GM19467 (cell line): ENCODE measurements around the gene GAD2.

Experiments
- ATAC-seq: cut with Tn5 transposase; IDR thresholded peaks from one replicate; pipeline ENCODE4 v1.9.1; 2021; ENCODE audit warnings: mild to moderate bottlenecking, moderate library complexity; ENCODE audit not compliant: unreplicated experiment

The GAD2 gene

DNA sequence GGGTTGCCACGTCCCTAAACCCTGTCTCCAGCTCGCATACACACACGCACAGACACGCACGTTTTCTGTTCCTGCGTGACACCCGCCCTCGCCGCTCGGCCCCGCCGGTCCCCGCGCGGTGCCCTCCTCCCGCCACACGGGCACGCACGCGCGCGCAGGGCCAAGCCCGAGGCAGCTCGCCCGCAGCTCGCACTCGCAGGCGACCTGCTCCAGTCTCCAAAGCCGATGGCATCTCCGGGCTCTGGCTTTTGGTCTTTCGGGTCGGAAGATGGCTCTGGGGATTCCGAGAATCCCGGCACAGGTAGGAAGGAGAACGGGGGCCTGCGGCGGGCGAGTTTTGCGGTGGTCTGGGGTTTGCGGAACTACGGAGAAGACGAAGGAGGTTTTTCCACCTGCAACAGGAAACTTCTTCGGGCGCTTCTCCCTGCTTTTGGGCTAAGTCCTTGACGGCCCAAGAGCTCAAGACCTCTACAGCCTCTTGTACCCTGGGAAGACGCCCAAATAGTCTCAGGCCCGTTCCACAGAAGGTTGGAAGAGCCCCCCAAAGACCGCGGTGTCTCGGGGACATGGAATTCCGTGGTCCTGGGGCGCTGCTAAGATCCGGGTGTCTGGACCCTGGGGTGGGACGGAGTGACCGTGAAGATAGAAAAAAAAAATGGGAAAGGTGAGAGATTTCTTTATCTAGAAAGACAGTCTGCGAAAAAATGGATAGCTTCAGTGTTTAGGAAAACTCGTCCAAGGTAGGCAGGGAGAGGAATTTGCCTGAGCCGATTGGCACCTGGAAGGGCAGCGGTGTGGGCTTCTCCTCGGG lies at the start of gene GAD2:
Gene GAD2, plus strand, starts transcription at position 190 of the 811 bp plus-strand sequence. Its CDS starts 36 bp downstream, at position 226.
- no peak for ATAC-seq

DNA sequence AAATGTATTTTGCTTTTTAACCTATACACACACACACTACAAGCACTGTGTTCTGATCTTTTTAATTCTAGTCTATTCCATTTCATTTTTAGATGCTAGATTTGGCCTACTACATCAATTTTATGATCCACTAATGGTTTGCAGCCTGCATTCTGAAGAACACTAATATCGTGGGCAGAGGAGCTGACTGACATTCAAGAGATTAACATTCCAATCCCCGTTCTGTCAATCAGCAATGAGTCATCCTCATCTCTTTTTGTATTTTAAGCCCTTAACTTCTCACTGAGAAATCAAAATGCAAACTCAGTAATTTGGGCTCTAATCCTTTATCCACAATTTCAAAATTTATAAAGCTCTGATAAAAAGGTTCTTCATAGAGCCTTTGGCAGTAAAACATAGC lies 47.1 kb upstream of the GAD2 start:
- ATAC-seq: no peak

DNA sequence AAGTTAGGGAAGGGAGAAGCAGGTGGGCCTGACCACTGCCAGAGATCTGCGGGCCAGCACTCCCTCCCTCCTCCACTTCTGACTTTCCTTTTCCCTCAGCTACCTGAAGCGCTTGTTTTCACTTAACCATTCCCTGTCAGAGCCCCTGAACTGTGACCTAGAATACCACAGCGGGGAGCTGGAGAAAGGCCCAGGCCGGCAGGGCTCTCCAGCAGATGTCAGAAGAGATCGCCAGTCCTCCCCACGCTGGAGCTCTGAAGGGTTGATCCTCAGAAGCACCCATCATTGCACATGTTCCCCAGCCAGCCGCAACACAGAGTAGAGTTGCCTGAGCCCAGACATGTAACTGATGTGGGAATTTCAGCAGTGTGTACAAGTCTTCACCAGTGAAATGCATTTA lies 44.4 kb upstream of the GAD2 start:
- ATAC-seq: no peak

DNA sequence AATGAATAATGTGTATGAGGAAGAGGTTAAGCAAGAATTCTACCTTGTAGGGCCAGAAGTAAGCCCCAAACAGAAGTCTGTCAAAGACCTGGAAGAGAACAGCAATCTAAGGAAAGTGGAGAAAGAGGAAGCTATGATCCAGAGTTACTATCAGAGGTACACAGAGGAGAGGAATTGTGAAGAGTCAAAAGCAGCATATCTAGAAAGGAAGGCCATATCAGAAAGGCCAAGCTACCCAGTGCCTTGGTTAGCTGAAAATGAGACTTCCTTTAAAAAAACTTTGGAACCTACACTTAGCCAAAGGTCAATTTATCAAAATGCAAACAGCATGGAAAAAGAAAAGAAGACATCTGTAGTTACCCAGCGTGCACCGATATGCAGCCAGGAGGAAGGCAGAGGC lies 42.7 kb upstream of the GAD2 start:
- ATAC-seq: no peak

DNA sequence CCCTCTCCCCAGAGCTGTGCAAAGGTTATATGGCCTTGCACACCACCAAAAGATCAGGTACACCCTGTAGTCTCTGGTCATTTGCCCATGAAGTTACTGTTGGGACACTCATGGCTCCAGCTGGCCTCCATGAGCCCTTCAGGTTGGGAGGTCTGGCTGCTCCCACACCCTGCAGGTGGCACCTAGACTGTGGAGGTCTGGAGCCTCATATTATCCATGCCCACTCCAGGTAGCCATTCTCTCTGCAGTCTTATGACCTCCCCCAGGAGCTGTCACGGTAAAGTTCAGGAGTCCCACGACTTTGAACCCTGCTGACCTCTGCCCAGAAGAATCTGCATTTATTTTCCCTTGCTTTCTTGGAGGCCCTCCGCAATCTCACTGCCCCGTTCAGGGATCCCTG lies 39.2 kb upstream of the GAD2 start:
- no peak for ATAC-seq

DNA sequence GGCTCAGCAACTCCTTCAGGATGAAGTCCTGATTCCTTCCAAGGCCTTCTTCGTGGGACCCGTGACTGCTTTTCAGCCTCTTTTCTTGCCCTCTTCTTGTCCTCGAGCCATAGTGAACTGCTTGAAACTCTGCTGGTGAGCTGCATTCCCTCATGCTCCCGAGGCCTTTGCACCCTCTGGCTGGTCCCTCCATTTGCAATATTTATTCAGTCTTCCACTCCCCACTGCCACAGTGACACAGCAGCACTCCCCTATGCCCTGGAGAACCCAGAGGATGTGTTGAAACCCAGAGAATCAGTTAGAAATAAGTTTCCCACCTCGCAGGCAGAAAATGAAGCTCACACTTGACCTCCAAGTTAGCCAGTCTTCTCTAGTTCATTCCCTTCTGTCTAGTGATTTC lies 22.3 kb upstream of the GAD2 start:
- ATAC-seq: no peak

DNA sequence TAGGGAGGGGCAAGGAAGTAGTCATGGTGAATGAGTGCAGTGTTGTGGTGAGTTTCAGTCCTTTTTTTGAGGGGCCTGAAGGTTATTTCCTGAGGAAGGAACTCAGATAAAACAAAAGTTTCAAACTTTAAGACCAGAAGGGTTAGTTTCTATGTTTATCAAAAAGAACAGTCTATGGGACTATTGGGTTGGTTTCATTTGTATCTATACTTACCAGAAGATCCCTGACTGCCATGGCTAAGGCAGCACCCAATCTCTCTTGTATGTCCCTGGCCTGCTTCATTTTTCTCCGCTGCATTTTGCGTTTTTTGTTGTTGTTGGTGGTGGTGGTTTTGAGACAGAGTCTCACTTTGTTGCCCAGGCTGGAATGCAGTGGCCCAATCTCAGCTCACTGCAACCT lies 19.3 kb upstream of the GAD2 start:
- ATAC-seq: no peak

DNA sequence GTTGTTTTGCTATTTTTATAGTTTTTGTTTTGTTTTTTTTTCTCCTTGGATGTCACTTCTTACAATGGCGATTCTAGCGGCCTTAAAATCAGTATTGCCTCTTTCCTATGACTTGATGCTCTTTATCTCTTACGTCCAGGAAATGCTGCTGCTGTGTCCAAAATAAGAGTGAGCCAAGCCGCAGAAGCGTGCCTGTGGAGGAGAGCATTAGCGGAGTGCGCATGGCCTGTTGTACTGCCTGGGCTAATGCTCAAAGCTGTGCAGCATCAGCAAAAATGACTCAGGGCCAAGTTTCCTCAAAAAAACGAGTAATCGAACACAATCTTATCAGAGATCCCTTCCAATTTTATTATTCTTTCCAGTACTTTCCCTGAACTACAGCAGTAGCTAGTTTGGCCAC lies 18.5 kb upstream of the GAD2 start:
- no peak for ATAC-seq

DNA sequence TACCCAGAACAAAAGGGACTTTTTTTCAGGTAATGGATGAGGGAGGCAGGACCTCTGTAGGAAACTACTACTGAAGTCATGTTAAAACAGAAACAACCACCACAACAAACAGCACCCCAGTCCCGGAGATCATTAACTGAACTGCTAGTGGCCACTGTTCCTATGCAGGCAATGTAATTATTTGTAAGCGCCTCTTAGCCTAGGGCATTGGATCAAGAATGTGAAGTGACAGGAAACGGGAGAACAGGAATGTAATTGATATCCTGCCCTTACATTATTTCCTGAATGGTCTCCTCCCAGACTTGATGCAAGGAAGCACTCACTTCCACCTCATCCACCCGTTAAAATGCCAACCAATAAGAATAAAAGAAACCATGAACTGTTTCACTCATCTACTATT lies 16.7 kb upstream of the GAD2 start:
- no peak for ATAC-seq

DNA sequence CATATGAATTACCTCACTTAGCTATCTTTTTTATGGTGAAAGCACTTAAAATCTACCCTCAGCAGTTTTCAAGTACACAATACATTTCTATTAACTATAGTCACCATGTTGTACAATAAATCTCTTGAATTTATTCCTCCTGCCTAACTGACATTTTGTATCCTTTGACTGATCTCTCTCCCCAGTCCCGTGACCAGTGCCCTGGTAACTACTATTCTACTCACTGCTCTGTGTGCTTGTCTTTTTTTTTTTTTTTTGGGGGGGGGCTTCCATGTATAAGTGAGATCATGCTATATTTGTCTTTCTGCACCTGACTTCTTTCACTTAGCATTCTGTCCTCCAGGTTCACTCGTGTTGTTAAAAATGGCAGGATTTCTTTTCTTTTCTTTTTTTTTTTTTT lies 11.4 kb upstream of the GAD2 start:
- no peak for ATAC-seq

DNA sequence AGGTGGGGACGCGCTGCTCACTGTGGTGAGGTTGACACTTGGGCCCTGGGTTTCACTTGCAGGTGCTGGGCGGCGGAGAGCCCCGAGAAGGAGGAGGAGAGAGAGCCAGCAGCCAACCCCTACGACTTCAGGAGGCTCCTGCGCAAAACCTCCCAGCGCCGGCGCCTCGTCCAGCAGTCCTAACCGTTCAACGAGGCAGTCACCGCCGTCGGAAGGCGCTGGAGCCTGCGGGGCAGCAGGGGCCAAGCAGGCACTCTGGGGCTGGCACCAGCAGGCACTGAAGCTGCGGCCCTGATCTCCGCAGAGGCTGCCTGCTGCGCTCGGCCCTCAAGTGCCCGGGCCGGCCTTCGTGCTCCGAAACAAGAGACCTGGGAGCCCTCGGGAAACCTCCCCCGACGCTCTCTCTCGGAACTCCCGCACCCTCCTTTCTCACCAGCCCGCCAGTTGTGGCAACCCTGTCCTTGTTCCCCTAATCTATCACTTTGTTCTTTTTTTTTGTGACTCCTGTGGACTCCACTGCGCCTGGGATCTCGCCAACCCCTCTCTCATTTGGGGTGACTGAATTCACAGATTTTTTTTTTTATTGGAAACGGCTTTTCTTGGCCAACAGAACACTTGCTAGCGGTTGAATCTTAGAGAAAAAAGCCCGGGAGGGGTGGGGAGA lies 4.7 kb upstream of the GAD2 start:
- ATAC-seq: no peak

DNA sequence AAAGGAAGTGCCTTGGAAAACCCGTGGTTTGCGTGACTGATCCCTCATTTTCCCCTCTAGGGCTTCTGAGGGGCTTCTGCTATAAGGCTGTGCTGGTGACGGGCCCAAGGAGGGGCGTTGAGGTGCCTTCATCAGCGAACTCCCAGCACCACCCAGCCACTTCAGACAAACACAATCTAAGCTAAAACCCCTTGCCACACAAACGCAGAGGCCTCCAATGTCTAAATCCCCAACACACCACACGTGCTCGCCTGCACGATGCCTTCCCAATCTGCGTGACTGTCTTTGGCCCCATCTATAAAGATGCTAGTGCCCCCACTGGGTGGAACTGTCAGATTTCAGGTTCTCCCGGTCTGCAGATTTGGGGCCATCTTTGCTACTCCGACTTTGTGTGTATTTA lies 4.1 kb upstream of the GAD2 start:
- ATAC-seq: no peak

DNA sequence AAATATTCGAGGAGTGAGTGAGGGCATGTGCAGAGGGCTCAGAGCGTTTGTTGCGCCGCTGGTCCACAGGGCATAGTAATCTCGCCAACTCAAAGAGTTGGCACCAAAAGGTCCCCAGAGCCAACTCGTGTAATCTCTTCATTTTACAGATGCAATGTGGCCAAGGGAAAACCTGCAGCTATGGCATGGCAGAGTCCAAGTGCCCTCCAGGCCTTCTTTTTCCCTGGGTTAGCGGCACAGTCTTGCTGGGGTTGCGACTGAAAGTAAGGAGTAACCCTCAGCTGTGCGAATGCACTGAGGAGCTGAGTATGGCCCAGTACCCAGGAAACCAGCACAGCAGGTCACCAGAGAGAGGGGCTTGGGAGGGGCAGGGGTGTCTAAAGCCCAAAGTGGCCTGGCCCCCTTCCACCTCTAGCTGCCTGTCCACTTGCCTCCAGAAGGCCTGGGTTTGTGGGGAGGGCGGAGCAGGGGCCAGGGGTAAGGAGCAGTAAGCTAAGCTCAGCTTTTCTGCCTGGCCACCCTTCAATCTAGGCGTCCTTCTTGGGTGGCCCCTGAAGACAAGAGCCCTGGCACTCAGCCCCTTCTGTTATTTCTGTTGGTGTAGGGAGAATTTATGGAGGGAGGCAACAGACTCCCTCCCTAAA lies 3.3 kb upstream of the GAD2 start:
- no peak for ATAC-seq

DNA sequence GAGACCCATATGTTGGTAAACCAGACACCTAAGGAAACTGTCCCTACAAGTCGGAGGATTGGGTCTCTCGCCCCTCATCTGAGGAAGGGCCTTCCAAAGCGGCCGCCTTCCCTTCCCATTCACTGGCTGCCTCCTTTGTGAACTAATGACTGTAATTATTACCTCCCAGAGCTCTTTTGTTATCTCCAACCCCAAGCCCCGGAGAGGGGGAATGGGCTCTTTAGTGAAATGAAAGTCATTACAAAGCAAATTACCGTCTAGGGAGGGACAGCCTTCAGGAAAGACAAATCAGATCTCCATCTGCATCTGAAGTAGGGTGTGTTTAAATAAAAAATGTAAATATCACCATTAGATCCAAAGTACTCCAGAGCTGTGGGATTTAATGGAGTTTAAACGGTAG lies 2.6 kb upstream of the GAD2 start:
- ATAC-seq: no peak

DNA sequence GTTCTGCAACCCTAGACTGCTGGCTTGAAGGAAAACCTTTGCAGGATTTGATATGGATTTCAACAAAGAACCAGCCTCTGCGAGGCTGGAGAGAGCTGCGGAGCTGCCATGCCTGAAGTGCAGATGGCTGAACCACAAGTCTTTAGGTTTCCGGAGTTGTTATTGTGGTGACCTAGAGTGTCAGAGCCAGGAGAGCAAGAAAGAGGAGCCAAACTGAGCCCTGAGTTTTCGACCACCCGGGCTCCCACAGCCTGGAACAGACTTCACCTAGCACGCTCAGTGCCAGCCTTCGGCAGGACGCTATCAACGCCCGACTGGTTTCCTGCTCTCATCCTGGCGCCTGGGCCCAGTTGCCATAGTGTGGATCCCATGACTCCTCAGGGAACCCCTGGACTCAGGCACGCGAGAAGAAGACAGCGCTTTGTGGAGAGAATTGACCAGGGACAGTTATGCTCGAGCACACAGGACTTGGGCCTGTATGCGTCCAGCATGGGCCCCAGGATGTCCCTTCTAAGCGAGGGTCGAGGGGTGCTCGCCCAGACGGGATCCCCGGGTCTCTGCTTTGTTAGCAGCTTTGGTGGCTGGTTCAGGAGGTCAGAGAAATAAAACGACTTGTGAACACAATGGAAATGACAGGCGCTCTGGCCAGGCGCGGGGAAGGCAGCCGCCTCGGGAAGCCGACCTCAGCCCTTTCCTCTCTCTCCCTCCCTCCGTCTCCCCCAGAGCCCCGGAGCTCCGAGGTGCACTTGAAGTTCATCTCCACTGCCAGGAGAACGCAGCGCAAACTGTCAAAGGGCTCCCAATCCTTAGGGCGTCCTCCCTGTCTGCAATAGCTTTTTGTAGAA lies 1.8 kb upstream of the GAD2 start:
- ATAC-seq: no peak

DNA sequence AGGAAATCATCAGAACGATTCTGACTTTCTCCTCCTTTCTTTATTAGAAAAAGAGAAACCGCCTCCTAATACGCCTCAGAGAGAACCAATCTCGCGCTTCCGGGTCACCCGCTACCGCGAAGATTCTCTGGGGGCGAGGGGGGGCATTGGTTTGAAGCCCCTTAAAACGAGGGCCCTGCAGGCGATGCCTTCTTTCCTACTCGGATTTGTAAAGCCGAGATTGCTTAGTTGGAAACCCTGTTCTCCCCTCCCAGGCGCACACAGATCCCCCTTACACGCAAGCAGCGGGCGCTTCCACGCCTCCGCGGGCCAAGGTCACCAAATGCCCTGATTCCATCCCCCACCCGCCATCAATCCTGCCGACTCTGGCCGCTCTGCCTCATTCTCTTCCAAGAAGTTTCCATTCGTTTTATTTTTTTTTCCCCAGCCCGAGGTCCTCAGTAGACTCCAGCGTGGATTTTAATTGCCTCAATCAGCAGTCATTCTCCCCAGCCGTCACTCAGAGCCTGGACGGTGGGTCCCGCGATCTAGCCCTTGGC lies 1.1 kb upstream of the GAD2 start:
- no peak for ATAC-seq

DNA sequence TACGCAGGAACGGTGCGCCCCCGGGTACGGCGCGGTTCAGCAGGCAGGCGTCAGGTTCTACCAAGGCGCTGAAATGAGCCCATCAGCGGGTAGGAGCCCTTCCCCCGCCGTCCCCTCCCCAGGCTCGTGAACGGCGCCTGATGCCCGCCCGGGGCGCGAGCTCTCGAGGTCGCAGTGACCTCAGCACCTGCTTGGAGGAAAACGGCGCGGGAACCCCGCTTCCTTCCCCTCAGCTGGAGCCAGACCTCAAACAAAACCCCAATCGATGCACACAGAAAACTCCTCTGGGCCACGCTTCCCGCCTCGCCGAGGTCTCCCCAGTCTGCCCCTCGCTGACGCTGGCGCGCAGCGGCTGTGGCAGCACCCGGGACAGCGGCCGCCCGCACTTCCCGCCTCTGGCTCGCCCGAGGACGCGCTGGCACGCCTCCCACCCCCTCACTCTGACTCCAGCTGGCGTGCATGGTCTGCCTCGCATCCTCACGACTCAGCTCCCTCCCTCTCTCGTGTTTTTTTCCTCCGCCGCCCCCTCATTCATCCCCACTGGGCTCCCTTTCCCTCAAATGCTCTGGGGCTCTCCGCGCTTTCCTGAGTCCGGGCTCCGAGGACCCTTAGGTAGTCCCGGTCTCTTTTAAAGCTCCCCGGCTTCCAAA lies 514 bp upstream of the GAD2 start:
- ATAC-seq: no peak

DNA sequence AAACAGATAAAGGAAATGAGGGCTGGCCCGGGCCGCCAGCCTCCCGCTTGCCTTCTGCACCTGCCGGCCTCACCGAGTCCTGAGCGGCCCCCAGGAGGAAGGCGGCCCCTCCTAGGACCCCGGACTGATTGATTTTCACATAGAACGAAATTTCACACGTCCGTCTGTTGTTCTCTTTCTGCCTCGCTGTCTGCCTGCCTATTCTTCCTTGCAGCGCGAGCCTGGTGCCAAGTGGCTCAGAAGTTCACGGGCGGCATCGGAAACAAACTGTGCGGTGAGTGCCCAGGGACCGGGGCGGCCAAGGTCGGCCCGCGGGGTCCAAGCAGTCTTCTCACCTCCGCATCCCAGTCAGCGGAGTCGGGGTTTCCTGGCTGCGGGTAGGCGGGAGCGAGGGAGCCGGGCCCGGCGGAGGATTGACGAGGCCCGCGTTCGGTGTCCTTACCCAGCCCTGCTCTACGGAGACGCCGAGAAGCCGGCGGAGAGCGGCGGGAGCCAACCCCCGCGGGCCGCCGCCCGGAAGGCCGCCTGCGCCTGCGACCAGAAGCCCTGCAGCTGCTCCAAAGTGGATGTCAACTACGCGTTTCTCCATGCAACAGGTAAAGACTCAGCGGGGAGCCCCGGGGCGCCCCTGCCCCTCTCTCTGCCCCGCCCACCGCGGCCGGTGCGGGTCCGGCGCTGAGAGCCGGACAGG lies 967 bp downstream of the GAD2 start:
- no peak for ATAC-seq

DNA sequence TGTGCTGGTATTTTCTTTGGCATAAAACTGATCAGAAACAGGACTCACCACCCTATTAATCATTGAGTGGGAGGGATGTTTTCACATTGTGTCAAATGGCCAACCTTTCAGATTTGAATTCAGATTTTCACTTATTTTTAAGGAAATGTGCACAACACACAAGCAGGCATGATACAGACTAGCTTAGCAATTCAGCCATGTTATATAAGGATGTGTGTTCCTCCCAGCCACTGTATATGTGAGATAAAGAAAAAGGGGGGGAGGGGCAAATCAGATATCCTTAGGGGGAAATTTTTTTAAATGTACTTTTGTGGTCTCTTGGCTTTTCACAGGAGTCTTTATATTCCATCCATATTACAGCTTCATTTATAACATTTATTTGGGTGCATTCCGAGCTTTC lies 3.1 kb downstream of the GAD2 start:
- ATAC-seq: no peak

DNA sequence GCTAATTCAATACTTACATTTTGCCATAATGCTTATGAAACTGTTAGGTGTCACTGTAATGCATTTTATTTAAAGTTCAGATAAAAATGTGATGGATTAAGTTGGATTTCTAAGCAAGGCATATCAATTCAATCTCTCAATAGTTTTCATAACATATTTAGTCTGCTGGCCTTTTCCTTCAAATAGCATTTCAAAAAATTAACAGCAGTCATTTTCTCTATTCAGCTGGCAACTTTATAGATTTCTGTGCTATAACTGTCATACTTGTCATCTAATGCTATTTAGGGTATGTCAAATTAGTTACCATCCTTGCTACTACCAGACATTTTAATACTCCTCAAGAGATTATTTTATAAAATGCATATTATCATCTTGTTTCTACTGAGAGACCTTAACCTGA lies 4.3 kb downstream of the GAD2 start:
- ATAC-seq: no peak
